Endothelial cell of umbilical vein (primary cell): ENCODE data around the gene ZMPSTE24.

ENCODE experiments used
- EZH2 ChIP-seq: IDR thresholded peaks from 2 replicates; pipeline ENCODE4 v1.6.1; 2012; ENCODE audit warnings: borderline replicate concordance, low read depth, mild to moderate bottlenecking, moderate library complexity, low read length, inconsistent platforms; ENCODE audit not compliant: severe bottlenecking
- MYC ChIP-seq: IDR thresholded peaks from one replicate; pipeline ENCODE4 v1.6.1; 2011; ENCODE audit warnings: mild to moderate bottlenecking, low read depth, low read length
- POLR2A ChIP-seq: IDR thresholded peaks from 2 replicates; pipeline ENCODE4 v1.6.1; 2012; ENCODE audit warnings: low read depth, mild to moderate bottlenecking, control low read depth, low read length

DNA sequence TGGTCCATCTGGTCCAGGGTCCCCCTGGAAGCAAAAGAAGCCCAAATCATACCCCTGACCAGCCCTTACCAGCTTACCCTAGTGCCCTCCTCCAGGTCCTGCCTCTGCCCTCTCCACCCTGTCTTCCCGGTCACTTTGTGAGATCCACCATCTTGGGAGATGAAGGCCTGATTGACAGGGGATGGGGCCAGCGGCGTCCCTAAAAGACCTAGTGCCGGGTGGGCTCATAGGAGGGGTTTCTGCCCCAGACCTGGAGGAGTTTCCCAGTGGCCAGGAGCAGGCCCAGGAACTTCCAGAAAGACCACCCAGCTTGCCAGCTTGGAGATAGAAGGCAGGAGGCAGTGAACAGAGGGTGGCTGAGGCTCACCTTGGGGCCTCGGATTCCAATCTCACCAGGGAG lies 53.7 kb downstream of the ZMPSTE24 start:
- no peak for TF ChIP-seq EZH2
- TF ChIP-seq POLR2A, result no peak
- no peak for TF ChIP-seq MYC
